ENCODE data around the gene TRIM56.

- TF ChIP-seq, protein P1, sequence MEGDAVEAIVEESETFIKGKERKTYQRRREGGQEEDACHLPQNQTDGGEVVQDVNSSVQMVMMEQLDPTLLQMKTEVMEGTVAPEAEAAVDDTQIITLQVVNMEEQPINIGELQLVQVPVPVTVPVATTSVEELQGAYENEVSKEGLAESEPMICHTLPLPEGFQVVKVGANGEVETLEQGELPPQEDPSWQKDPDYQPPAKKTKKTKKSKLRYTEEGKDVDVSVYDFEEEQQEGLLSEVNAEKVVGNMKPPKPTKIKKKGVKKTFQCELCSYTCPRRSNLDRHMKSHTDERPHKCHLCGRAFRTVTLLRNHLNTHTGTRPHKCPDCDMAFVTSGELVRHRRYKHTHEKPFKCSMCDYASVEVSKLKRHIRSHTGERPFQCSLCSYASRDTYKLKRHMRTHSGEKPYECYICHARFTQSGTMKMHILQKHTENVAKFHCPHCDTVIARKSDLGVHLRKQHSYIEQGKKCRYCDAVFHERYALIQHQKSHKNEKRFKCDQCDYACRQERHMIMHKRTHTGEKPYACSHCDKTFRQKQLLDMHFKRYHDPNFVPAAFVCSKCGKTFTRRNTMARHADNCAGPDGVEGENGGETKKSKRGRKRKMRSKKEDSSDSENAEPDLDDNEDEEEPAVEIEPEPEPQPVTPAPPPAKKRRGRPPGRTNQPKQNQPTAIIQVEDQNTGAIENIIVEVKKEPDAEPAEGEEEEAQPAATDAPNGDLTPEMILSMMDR (IDR thresholded peaks at IDR 0.05) = no peak
- TF ChIP-seq POLR2A (IDR thresholded peaks at IDR 0.05) = no peak
These were observed 52.5 kb downstream of the TRIM56 start for GRCh38 chr7:101137651-101138212.

Data from uterus (tissue), 2 donors.